Endothelial cell (in vitro differentiated cells): ENCODE data around the gene ARHGEF28. TPM values are rescaled to one million over a fixed set of nuclear protein-coding genes. Genes with fewer than 3 reads are reported as not detected.

ENCODE experiments used
- DNase-seq: peaks from one replicate; pipeline ENCODE4 v3.0.0; 2021; ENCODE audit warnings: low spot score
- H3K27ac Mint-ChIP-seq: one replicate; pipeline ENCODE4 v1.8.0; 2021; ENCODE audit warnings: mixed read lengths, inconsistent platforms; ENCODE audit not compliant: unreplicated experiment
- H3K27me3 Mint-ChIP-seq: one replicate; pipeline ENCODE4 v1.8.0; 2021; ENCODE audit warnings: mild to moderate bottlenecking, moderate library complexity, mixed read lengths, inconsistent platforms; ENCODE audit not compliant: unreplicated experiment
- H3K36me3 Mint-ChIP-seq: one replicate; pipeline ENCODE4 v1.8.0; 2021; ENCODE audit warnings: mild to moderate bottlenecking, low read depth, mixed read lengths, inconsistent platforms; ENCODE audit not compliant: unreplicated experiment
- H3K4me1 Mint-ChIP-seq: one replicate; pipeline ENCODE4 v1.8.0; 2021; ENCODE audit warnings: mild to moderate bottlenecking, mixed read lengths, inconsistent platforms; ENCODE audit not compliant: unreplicated experiment
- H3K4me3 Mint-ChIP-seq: one replicate; pipeline ENCODE4 v1.8.0; 2021; ENCODE audit warnings: mild to moderate bottlenecking, mixed read lengths, inconsistent platforms; ENCODE audit not compliant: unreplicated experiment
- H3K9me3 Mint-ChIP-seq: one replicate; pipeline ENCODE4 v1.8.0; 2021; ENCODE audit warnings: mixed read lengths, inconsistent platforms; ENCODE audit not compliant: unreplicated experiment
- CTCF ChIP-seq: fragments of 200-600 bp; sonication (generic); IDR thresholded peaks from one replicate; pipeline ENCODE4 v1.5.0; 2021; ENCODE audit warnings: antibody characterized with exemption; ENCODE audit not compliant: unreplicated experiment
- total RNA-seq: library from RNA; stranded (reverse); fragmentation: NEBNext Ultra II Directional; extraction: Animal tissue kit (Norgen Biotek cat#: 25700); gene quantifications from one replicate; pipeline ENCODE4 v1.2.1, GENCODE V29; 2021; ENCODE audit not compliant: unreplicated experiment

ARHGEF28 gene
- total RNA-seq, 1 donor from 2014 or later: 1.5 TPM

- Mint-ChIP-seq H3K27ac (no peak overlapping the region), H3K4me3 (no peak overlapping the region), H3K36me3 (no peaks in the 10 kb centered on the region), H3K4me1 (no peaks in the 10 kb centered on the region), H3K9me3 (no peaks in the 10 kb centered on the region), H3K27me3 (no peaks in the 10 kb centered on the region)
- TF ChIP-seq CTCF: no peak
- DNase-seq: no peak
Measured at GRCh38 chr5:73605223-73606087, 20.5 kb upstream of the ARHGEF28 start.

- DNase-seq: no peak
- Mint-ChIP-seq H3K4me3 (no peak overlapping the region), H3K27me3 (no peaks in the 10 kb centered on the region), H3K27ac (no peak overlapping the region), H3K36me3 (no peaks in the 10 kb centered on the region), H3K9me3 (no peaks in the 10 kb centered on the region), H3K4me1 (no peaks in the 10 kb centered on the region)
- no peak for TF ChIP-seq CTCF
Measured at GRCh38 chr5:73606206-73606753, 19.7 kb upstream of the ARHGEF28 start.

- Mint-ChIP-seq H3K27me3 (no peaks in the 10 kb centered on the region), H3K4me1 (no peaks in the 10 kb centered on the region), H3K9me3 (no peaks in the 10 kb centered on the region), H3K4me3 (no peak overlapping the region), H3K36me3 (no peaks in the 10 kb centered on the region), H3K27ac (no peak overlapping the region)
- DNase-seq: no peak
- TF ChIP-seq CTCF: no peak
Measured at GRCh38 chr5:73607228-73607627, 18.8 kb upstream of the ARHGEF28 start.

GRCh38 chr5:73612799-73613198, 13.2 kb upstream of the ARHGEF28 start:
- Mint-ChIP-seq H3K27me3 (no peaks in the 10 kb centered on the region), H3K9me3 (no peaks in the 10 kb centered on the region), H3K4me3 (no peak overlapping the region), H3K36me3 (no peaks in the 10 kb centered on the region), H3K27ac (no peak overlapping the region), H3K4me1 (peaks cover 5% of the 10 kb centered on the region)
- TF ChIP-seq CTCF: no peak
- no peak for DNase-seq

GRCh38 chr5:73615085-73615484, 10.9 kb upstream of the ARHGEF28 start:
- no peaks in the 10 kb centered on the region for H3K9me3 Mint-ChIP-seq
- peaks cover 5% of the 10 kb centered on the region for H3K4me1 Mint-ChIP-seq
- H3K4me3 Mint-ChIP-seq: no peak overlapping the region
- DNase-seq: no peak
- TF ChIP-seq CTCF: no peak
- H3K27me3 Mint-ChIP-seq: no peaks in the 10 kb centered on the region
- H3K27ac Mint-ChIP-seq: no peak overlapping the region
- no peaks in the 10 kb centered on the region for H3K36me3 Mint-ChIP-seq
